ENCODE results near the gene TNFRSF1A.

Gene TNFRSF1A

DNA sequence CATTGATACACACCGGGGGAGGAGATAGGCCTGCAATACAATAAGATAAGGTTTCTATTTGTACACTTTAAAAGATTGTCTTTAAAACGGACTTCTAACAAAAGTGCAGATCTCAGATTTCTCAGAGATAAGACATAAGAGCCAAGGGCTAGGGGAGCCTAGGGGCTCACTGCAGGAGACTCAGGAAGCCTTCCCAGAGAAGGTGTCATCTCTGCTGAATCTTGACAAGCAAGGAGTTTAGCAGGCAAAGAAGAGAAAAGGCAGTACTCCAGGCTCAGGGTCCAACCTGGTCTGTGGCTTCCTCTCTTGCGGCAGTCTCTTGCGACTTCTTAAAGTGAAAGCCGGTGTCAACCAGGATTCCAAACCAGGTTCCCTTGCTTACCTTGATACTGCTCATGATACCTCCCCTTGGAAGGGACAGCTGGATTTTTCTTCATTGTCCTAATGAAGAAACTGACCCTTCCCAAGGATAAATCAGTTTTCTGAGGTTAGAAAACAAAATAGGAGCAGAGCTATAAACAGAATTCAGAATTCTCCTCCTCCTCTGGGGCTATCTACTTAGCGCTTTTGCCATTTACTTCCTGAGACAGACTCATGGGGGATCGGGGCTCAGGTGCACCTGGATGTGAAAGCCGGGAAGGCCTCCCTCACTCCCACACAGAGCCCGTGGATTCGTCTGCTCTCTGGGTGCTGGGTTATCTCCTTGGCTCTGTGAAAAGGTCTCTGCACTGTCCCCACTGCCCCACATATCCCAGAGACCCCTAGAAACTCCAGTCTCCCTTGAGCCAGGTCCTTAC is 35.2 kb upstream of the TNFRSF1A start:
- H3K4me1 ChIP-seq: peaks cover 53 to 95% (median 70%) of the 10 kb centered on the region in 10 experiments
- peak overlapping the region; percentile 56 to 89 (median 66) for H3K4me2 ChIP-seq
- peak overlapping the region in 1 of 11 experiments; percentile 37; a peak in 4 of 22 replicates for H3K27ac ChIP-seq
- peak overlapping the region in 6 of 11 experiments; percentile 9 to 16 (median 11); a peak in 5 of 22 replicates for H3K9ac ChIP-seq
- no peak overlapping the region; a peak in 1 of 20 replicates for H3K4me3 ChIP-seq
- peaks cover 0 to 33% (median 24%) of the 10 kb centered on the region in 11 experiments; a peak in 14 of 22 replicates for H3K27me3 ChIP-seq
- no peak for TF ChIP-seq Cebpa-rat (IDR thresholded peaks at IDR 0.05)
- no peaks in the 10 kb centered on the region for H3K36me3 ChIP-seq
- H3K9me3 ChIP-seq (replicated peaks in 1 of 11): no peaks in the 10 kb centered on the region
- no peaks in the 10 kb centered on the region for H4K20me1 ChIP-seq

DNA sequence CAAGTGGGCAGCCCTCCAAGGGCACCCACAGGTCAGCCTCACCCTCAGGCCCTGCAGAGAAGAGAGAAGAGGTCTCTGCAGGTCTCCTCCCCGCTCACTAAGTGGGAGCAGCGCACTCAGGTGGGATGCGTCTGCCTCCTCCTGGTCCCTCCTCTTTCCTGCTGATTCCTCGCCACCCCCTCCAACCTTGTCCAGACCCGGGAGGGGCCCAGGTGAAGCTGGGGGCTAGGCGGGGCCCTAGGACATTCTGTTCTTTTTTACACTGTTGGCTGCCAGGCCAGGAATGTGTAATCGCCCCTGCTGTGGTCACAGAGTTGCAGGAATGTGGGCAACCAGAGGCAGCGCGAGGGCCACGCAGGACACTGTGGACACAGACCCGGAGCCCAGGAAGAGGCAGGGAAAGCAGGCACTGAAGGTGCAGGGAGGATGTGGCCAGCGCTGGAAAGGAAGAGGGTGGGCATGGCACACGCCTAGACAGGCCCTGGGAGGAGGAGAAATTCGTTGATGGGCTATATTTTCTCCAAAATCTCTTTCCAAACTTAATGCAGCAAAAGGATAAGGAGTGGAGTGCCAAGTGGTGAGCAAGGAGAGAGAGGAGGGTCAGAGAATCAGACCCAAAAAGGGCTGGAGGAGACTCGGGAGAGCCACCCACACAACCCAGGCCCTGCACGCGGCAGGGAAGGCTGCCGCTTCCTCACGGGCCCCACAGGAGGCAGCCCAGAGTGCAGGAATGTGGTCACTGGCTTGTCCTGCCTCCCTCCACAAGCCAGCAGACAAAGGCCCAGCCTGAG is 34.4 kb upstream of the TNFRSF1A start:
- Histone ChIP-seq H3K27me3 (peaks cover 0 to 28% (median 24%) of the 10 kb centered on the region in 11 experiments; a peak in 14 of 22 replicates), H3K4me1 (peaks cover 59 to 97% (median 73%) of the 10 kb centered on the region in 10 experiments), H3K9me3 (replicated peaks in 1 of 11) (no peaks in the 10 kb centered on the region), H3K27ac (peak overlapping the region in 4 of 11 experiments; percentile 0 to 37 (median 18); a peak in 5 of 22 replicates), H3K4me2 (peak overlapping the region; percentile 56 to 89 (median 66)), H3K4me3 (no peak overlapping the region; a peak in 1 of 20 replicates), H3K36me3 (no peaks in the 10 kb centered on the region), H4K20me1 (no peaks in the 10 kb centered on the region), H3K9ac (peak overlapping the region in 9 of 11 experiments; percentile 9 to 37 (median 16); a peak in 10 of 22 replicates)
- TF ChIP-seq Cebpa-rat (IDR thresholded peaks at IDR 0.05): no peak

DNA sequence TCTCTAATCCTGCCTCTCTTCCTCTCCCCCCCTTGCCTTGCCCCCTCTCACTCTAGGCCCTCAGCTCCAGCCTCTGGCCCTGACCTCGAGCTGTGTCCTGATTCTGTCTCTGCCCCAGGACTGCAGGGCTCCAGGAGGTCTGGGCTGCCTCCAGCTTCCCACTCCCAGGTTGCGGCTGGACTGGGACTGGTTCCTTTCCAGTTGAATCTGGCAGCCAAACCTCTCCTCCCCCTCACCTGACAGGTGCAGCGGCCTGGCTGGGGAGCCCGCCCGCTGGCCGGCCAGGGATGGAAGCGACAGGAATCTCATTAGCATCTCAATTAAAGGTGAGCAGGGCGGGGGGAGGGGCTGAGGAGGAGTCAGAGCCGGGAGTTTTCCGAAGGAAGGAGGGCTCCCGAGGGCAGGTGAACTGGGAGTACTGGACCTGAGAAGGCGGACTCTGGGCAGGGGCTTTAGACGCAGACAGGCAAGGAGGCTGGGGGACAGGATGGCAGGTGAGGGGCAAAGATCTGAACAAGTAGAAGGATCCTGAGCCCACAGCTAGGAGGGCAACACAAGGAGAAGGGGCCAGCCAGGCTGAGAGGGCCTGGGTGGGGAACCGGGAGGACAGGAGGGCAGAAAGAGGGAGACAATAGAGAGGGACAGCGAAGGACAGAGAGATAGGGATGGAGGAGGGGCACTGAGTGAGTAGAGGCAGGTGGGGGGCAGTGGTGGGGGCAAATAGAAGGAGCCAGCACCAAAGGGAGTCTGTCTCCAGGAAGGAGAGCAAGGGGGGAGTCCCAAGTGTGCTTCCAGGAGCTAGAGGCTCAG is 33.6 kb upstream of the TNFRSF1A start, which contains the start of gene SCNN1A:
Gene SCNN1A, minus strand, starts transcription at position 295 of the 810 bp plus-strand sequence. CDS start 780 bp downstream, outside the sequence.
- Histone ChIP-seq H3K9me3 (replicated peaks in 1 of 11) (no peaks in the 10 kb centered on the region), H3K27me3 (peaks cover 0 to 28% (median 23%) of the 10 kb centered on the region in 11 experiments; a peak in 14 of 22 replicates), H3K27ac (peak within 1 kb of the TSS in 4 of 11 experiments; percentile 0 to 37 (median 18); a peak in 5 of 22 replicates), H3K4me3 (no peak within 1 kb of the TSS), H3K4me2 (peak within 1 kb of the TSS; percentile 56 to 89 (median 66)), H4K20me1 (no peaks in the 10 kb centered on the region), H3K36me3 (no peaks in the 10 kb centered on the region), H3K4me1 (peaks cover 67 to 99% (median 77%) of the 10 kb centered on the region in 10 experiments), H3K9ac (peak within 1 kb of the TSS in 8 of 11 experiments; percentile 9 to 37 (median 20); a peak in 10 of 22 replicates)
- no peak for TF ChIP-seq Cebpa-rat (IDR thresholded peaks at IDR 0.05)

DNA sequence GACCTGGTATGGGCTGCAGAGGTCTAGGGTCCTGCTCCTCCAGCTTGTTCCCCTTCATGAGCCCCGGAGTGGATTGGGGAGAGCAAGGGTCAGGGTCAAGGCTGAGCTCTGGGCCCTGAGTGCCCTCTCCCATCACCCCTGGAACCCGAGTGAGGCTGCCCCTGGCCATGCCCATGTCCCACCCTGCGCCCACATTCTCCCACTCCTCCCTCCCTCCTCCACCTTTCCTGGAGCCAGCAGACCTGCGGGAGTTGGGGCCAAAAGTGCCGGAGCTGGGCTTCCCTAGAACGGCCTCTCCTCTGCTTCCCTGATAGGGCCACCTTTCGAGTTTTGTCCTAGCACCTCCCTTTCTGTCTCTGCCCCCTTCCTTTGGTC is 32.9 kb upstream of the TNFRSF1A start:
- Histone ChIP-seq H3K36me3 (no peaks in the 10 kb centered on the region), H3K27me3 (peaks cover 0 to 28% (median 23%) of the 10 kb centered on the region in 11 experiments; a peak in 14 of 22 replicates), H3K9me3 (replicated peaks in 1 of 11) (no peaks in the 10 kb centered on the region), H3K4me2 (peak overlapping the region in 3 of 11 experiments; percentile 78 to 88 (median 87); a peak in 2 of 22 replicates), H3K4me1 (peaks cover 74 to 99% (median 80%) of the 10 kb centered on the region in 10 experiments), H4K20me1 (no peaks in the 10 kb centered on the region), H3K4me3 (no peak overlapping the region), H3K9ac (peak overlapping the region in 1 of 11 experiments; percentile 22; a peak in 2 of 22 replicates), H3K27ac (0 out of 22 replicates have a peak overlapping the region, but pooled peaks of 1 of the 11 experiments have one; percentile 17)
- no peak for TF ChIP-seq Cebpa-rat (IDR thresholded peaks at IDR 0.05)

- TF ChIP-seq Cebpa-rat (IDR thresholded peaks at IDR 0.05): no peak
- Histone ChIP-seq H3K4me2 (peak overlapping the region in 7 of 11 experiments; percentile 68 to 96 (median 84); a peak in 8 of 22 replicates), H3K9ac (no peak overlapping the region), H3K36me3 (no peaks in the 10 kb centered on the region), H3K9me3 (replicated peaks in 1 of 11) (no peaks in the 10 kb centered on the region), H3K27ac (no peak overlapping the region), H4K20me1 (no peaks in the 10 kb centered on the region), H3K4me1 (peaks cover 75 to 98% (median 80%) of the 10 kb centered on the region in 10 experiments), H3K27me3 (peaks cover 0 to 28% (median 23%) of the 10 kb centered on the region in 11 experiments; a peak in 14 of 22 replicates), H3K4me3 (no peak overlapping the region)
These were observed 32.3 kb upstream of the TNFRSF1A start for GRCh38 chr12:6374028-6374785.

GRCh38 chr12:6373022-6373787 is 31.3 kb upstream of the TNFRSF1A start:
- peak overlapping the region in 5 of 11 experiments; percentile 48 to 69 (median 64); a peak in 8 of 22 replicates for H3K9ac ChIP-seq
- H3K4me3 ChIP-seq: no peak overlapping the region
- peak overlapping the region; percentile 68 to 96 (median 84) for H3K4me2 ChIP-seq
- no peaks in the 10 kb centered on the region for H3K36me3 ChIP-seq
- TF ChIP-seq Cebpa-rat (IDR thresholded peaks at IDR 0.05): no peak
- peaks cover 0 to 28% (median 23%) of the 10 kb centered on the region in 11 experiments; a peak in 14 of 22 replicates for H3K27me3 ChIP-seq
- H4K20me1 ChIP-seq: no peaks in the 10 kb centered on the region
- no peaks in the 10 kb centered on the region for H3K9me3 ChIP-seq (replicated peaks in 1 of 11)
- H3K4me1 ChIP-seq: peaks cover 75 to 98% (median 80%) of the 10 kb centered on the region in 10 experiments
- peak overlapping the region in 7 of 11 experiments; percentile 52 to 77 (median 64); a peak in 11 of 22 replicates for H3K27ac ChIP-seq

Data from BLaER1 treated with 17β-estradiol and CSF1 and Interleukin-3, amounts not matched to agents 10 nM and 100 nM (cell line).